Measurements from ENCODE around the gene TBX3.

TBX3 gene

GRCh38 chr12:114682106-114682784 lies 1.7 kb downstream of the TBX3 start:
- no peak for DNase-seq

GRCh38 chr12:114681116-114681871 lies 2.7 kb downstream of the TBX3 start:
- DNase-seq, result no peak

- no peak for DNase-seq
Observed at GRCh38 chr12:114680604-114681069, 3.3 kb downstream of the TBX3 start.

GRCh38 chr12:114679942-114680341 lies 4.0 kb downstream of the TBX3 start:
- DNase-seq, result no peak

- no peak for DNase-seq
Observed at GRCh38 chr12:114679452-114679875, 4.5 kb downstream of the TBX3 start.

DNA sequence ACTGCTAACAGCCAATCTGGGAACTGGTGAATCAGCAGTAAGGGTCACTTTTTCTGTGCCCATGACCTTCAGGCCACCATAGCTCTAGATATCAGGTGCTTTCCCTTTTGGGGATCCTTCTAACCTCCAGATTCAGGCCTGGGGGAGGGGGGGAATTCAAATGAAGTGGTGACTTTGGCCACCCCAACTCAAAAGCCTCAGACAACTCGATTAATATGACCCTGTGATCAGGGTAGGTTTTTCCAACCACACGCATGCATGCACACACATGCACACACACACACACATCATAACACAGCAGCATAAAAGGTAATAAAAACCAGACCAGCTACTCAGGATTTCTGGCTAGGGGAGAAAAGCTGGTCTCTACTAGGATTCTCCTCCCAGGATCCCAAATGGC lies 5.3 kb downstream of the TBX3 start:
- DNase-seq, result no peak

GRCh38 chr12:114678028-114678427 lies 5.9 kb downstream of the TBX3 start:
- no peak for DNase-seq

DNA sequence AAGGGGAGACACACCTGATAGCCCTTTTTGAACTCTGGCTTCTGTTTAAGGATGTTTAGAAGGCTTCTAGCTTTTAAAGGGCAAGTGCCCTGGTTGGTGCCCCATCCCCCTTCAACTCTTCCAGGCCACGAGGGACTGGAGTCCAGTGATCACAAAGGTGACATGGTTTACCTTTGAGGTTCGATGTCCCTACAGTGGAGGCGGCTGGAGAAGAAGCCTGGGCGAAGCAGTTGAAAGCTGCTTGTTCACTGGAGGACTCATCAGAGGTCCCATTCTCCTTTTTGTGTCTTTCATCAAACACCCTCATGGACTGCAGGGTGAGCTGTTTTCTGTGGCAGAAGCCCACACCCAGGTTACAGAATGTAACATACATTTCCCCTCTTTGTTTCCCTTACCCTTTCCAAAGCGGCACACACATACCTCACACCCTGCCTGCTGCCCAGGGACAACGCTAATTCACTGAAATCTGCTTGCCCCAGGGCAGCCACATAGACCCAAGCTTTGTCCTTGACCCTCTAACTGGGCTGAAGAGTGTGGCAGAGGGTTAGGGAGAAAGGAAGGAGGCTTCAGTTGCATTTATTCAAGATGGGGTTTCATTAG lies 7.7 kb downstream of the TBX3 start:
- DNase-seq, result no peak

DNA sequence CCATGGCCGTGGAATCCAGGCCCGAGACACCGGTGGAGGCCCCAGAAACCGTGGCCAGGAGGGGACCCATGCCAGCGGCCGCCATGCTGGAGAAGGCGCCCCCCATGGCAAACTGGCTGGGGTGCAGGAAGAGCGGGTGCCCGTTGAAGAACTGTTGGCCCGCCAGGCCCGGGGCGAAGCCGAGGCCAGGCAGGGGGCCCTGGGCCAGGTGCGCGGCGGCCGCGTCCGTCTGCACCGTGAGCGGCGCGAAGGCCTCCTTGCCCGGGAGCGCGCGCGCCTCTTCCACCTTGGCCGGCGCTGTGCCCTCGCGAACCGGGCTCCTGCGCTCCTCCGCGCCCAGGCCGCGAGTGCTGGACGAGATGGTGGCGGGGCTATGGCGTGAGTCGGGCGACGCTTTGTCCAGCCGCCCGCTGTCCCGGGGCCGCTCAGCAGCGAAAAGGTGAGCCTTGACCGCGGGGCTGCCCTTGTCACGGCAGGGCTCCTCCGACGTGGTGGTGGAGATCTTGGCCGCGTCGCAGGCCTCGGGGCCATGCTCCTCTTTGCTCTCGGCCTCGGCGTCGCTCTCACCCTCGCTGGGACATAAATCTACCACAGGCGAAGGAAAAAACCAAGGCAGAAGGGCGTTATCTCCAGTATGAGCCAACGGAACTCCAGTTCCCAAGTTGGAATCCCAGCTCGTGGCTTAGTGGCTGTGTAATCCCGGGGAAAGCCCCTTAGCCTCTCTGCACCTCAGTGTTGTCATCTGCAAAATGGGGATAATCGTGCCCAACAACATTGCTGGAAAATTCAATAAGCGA lies 9.5 kb downstream of the TBX3 start:
- no peak for DNase-seq

DNA sequence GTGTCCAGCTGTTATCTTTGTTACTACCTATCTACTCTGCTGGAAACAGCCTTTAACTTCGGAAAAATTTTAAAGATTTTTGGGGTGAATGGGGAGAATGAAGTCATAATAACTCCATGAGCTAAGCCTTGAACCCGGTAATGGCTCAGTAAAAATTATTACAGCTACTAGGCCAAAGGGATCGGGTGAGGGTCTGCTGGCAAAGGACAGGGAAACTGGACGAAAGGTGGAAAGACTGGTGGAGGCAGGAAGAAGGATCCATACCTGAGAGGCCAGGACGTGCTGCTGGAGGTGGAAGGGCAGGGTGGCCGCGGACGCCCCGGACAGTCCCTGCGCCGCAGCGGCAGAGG lies 10.1 kb downstream of the TBX3 start:
- DNase-seq, result no peak

- no peak for DNase-seq
Observed at GRCh38 chr12:114673169-114673833, 10.7 kb downstream of the TBX3 start.

DNA sequence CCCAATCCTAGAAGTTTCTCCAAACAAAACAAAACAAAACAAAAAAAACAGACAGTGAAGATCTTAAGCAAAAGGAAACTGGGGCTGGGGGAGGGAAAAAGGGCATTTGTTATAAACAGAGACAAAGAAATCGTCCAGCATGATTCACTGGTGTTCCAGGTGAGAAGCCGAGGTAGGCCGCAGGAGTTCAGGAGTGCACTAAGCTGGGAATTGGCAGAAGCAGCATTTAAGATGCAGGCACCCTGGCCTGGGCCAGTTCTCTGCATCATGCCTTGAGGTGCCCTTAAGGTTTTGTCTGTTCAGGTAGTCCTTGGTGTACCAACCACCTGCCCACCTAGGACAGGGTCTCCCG lies 11.2 kb downstream of the TBX3 start:
- DNase-seq, result no peak

DNA sequence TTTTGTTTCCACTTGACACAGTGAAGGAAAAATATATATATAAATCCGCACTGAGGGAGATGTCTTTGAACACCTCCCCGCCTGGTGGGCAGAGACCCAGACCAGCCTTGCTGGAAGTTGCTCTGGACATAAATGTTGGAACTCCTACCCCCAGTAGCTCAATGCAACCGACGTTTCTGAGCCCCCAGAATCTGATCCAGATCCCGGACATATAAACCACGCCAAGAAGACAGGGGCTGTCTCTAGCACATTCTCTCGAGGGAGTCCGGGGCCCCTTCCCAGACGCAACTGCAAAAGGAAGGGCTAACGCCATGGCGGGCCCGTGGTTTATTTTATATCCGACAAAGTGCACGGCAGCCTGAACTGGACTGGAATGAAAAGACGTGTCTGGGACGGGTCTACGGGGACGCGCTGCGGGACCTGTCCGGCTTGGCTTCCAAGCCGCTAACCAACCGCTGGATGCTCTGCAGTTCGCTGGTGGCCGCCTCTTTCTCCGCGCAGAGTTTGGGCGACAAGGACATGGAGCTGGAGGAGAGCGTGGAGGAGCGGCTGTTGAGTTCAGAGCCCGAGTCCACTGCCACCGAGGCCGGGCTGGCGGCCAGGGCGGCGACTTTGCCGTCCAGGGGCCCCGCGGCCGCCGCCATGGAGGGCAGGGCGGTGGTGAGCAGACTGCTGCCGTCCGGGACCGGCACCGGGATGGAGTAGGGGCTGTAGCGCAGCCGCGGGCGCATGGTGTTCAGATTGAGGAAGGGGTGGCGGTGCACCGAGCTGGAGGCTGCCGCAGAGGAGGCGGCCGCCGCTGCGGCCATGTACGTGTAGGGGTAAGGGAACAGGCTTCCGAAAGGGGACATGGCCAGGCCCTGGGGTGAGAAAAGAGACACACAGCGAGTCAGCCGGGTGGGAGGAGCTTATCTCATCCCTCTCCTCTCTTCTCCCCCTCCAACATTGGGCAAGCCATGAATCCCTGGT lies 12.2 kb downstream of the TBX3 start:
- no peak for DNase-seq

- DNase-seq, result no peak
Observed at GRCh38 chr12:114671066-114671442, 12.9 kb downstream of the TBX3 start.

- DNase-seq, result no peak
Observed at GRCh38 chr12:114670291-114670980, 13.5 kb downstream of the TBX3 start.

- DNase-seq, result no peak
Observed at GRCh38 chr12:114669401-114670290, 14.3 kb downstream of the TBX3 start.

GRCh38 chr12:114668886-114669288 lies 15.1 kb downstream of the TBX3 start:
- DNase-seq, result no peak

- DNase-seq, result no peak
Observed at GRCh38 chr12:114668151-114668885, 15.7 kb downstream of the TBX3 start.

GRCh38 chr12:114667669-114668150 lies 16.3 kb downstream of the TBX3 start:
- DNase-seq, result no peak

All from activated CD8-positive, alpha-beta memory T cell treated with anti-CD3 and anti-CD28 coated beads, Interleukin-2, amount 50 U/mL, for 4 hours (primary cell).